ENCODE results near the gene GP5. TPM values are rescaled to one million over a fixed set of nuclear protein-coding genes. Genes with fewer than 3 reads are reported as not detected.

GP5 gene
- polyA plus RNA-seq, 3 donors, result 0.12 TPM; not detected in 2

- Histone ChIP-seq H3K9ac (ENCODE audit: insufficient read depth, low read length, poor library complexity, severe bottlenecking) (no peak overlapping the region), H3K79me2 (ENCODE audit: insufficient read depth, low read length) (no peaks in the 10 kb centered on the region), H3K4me1 (ENCODE audit: control insufficient read depth in 1 of 2, insufficient read depth in 2 of 2, low read length in 2 of 2) (no peaks in the 10 kb centered on the region), H2AFZ (ENCODE audit: insufficient read depth, low read depth, low read length, poor library complexity, severe bottlenecking) (no peak overlapping the region), H3K4me2 (replicated peaks; ENCODE audit: extremely low read depth, low read length, poor library complexity, severe bottlenecking) (no peak overlapping the region), H4K20me1 (ENCODE audit: insufficient read depth, low read length) (no peaks in the 10 kb centered on the region), H3K4me3 (replicated peaks in 1 of 3; ENCODE audit: low read depth in 2 of 3, low read length in 3 of 3) (no peak overlapping the region), H3K27me3 (ENCODE audit: control insufficient read depth in 2 of 2, insufficient read depth in 2 of 2, low read length in 2 of 2) (peaks cover 0 to 1% of the 10 kb centered on the region in 2 donors), H3K9me3 (replicated peaks in 1 of 2; ENCODE audit: control insufficient read depth in 1 of 2, insufficient read depth in 1 of 2, low read length in 2 of 2) (no peaks in the 10 kb centered on the region), H3K36me3 (replicated peaks in 1 of 2; ENCODE audit: control insufficient read depth in 1 of 2, insufficient read depth in 2 of 2, low read length in 2 of 2) (no peaks in the 10 kb centered on the region), H3K27ac (ENCODE audit: low read depth in 1 of 2, low read length in 2 of 2) (no peak overlapping the region)
- H3K4me1 Mint-ChIP-seq, result peaks cover 2% of the 10 kb centered on the region
- H3K27me3 Mint-ChIP-seq (ENCODE audit: low read depth in 3 of 3), result peaks cover 15 to 20% (median 16%) of the 10 kb centered on the region in 3 donors
- H3K27ac Mint-ChIP-seq, result no peak overlapping the region
- no peak overlapping the region for H3K4me3 Mint-ChIP-seq
- intact Hi-C loops (cut with micrococcal nuclease), result no loop called here
- no peaks in the 10 kb centered on the region for H3K36me3 Mint-ChIP-seq
- no peak for DNase-seq
- no peaks in the 10 kb centered on the region for H3K9me3 Mint-ChIP-seq
- WGBS (ENCODE audit: insufficient coverage), result 93% methylated on average over 11 of the region's 12 CpGs
- TF ChIP-seq CTCF (IDR thresholded peaks at IDR 0.05), result no peak
Measured at GRCh38 chr3:194384569-194385001, 14.5 kb downstream of the GP5 start.

GRCh38 chr3:194384156-194384555, 14.9 kb downstream of the GP5 start:
- peaks cover 2% of the 10 kb centered on the region for H3K4me1 Mint-ChIP-seq
- TF ChIP-seq CTCF (IDR thresholded peaks at IDR 0.05), result no peak
- DNase-seq, result no peak

More at GRCh38 chr3:194384156-194384555, 14.9 kb downstream of the GP5 start:
- Histone ChIP-seq H3K79me2 (ENCODE audit: insufficient read depth, low read length) (no peaks in the 10 kb centered on the region), H3K4me2 (replicated peaks; ENCODE audit: extremely low read depth, low read length, poor library complexity, severe bottlenecking) (no peak overlapping the region), H3K36me3 (replicated peaks in 1 of 2; ENCODE audit: control insufficient read depth in 1 of 2, insufficient read depth in 2 of 2, low read length in 2 of 2) (no peaks in the 10 kb centered on the region), H3K27me3 (ENCODE audit: control insufficient read depth in 2 of 2, insufficient read depth in 2 of 2, low read length in 2 of 2) (no peaks in the 10 kb centered on the region), H3K4me1 (ENCODE audit: control insufficient read depth in 1 of 2, insufficient read depth in 2 of 2, low read length in 2 of 2) (no peaks in the 10 kb centered on the region), H4K20me1 (ENCODE audit: insufficient read depth, low read length) (no peaks in the 10 kb centered on the region), H3K27ac (ENCODE audit: low read depth in 1 of 2, low read length in 2 of 2) (no peak overlapping the region), H3K9me3 (replicated peaks in 1 of 2; ENCODE audit: control insufficient read depth in 1 of 2, insufficient read depth in 1 of 2, low read length in 2 of 2) (no peaks in the 10 kb centered on the region), H3K4me3 (replicated peaks in 1 of 3; ENCODE audit: low read depth in 2 of 3, low read length in 3 of 3) (no peak overlapping the region), H3K9ac (ENCODE audit: insufficient read depth, low read length, poor library complexity, severe bottlenecking) (no peak overlapping the region), H2AFZ (ENCODE audit: insufficient read depth, low read depth, low read length, poor library complexity, severe bottlenecking) (no peak overlapping the region)
- no peaks in the 10 kb centered on the region for H3K9me3 Mint-ChIP-seq
- no peak overlapping the region for H3K27ac Mint-ChIP-seq
- no peak overlapping the region for H3K4me3 Mint-ChIP-seq
- no peaks in the 10 kb centered on the region for H3K36me3 Mint-ChIP-seq
- intact Hi-C loops (cut with micrococcal nuclease), result no loop called here
- H3K27me3 Mint-ChIP-seq (ENCODE audit: low read depth in 3 of 3), result peaks cover 14 to 15% (median 15%) of the 10 kb centered on the region in 3 donors
- WGBS (ENCODE audit: insufficient coverage), result 87% methylated on average over 5 of the region's 6 CpGs
